ENCODE data around the gene IL4R. TPM values are rescaled to one million over a fixed set of nuclear protein-coding genes. Genes with fewer than 3 reads are reported as not detected.

The IL4R gene
- total and polyA plus RNA-seq, 2 of the 8 experiments (the other 6 are each of a cell fraction or from before 2014, with no cell fraction given), result 29.1 to 29.4 TPM

- 0 out of 2 replicates have a peak, but pooled peaks have one; percentile 39 for TF ChIP-seq RBBP5 (IDR thresholded peaks at IDR 0.05; ENCODE audit: borderline replicate concordance, low read depth, low read length)
- no peak for TF ChIP-seq SRF (IDR thresholded peaks at IDR 0.05; ENCODE audit: low read depth, low read length)
- peak; percentile 36 for TF ChIP-seq CTBP2 (IDR thresholded peaks at IDR 0.05; ENCODE audit: borderline replicate concordance, insufficient read depth, insufficient read length, low read length)
These were observed 13.2 kb downstream of the IL4R start (continued) for GRCh38 chr16:27326738-27327585.

Measured in H1 (cell line).